ENCODE results near the gene NUP205.

Gene NUP205

DNA sequence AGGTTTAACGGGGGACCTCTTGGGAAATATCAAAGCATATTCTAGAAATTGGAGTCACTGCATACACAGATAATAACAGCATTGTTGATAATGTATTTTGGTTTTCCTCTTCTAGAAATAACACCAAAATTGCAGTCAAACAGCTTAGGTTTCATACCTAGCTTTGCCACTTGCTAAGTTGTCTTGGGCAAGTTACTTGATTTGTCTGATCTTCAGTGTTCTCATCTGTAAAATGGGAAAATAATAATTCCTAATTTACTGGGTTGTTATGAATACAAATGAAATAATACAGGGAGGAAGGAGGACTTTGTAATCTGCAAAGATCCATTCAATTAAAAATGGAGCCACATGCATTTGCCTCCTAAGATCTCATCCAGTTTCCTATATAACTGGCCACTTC lies 20.3 kb upstream of the NUP205 start:
- Histone ChIP-seq H3K27ac (no peak overlapping the region), H3K4me3 (no peak overlapping the region)

- Histone ChIP-seq H3K27ac (no peak overlapping the region), H3K4me3 (no peak overlapping the region)
Observed at GRCh38 chr7:135537905-135538304, 19.8 kb upstream of the NUP205 start.

DNA sequence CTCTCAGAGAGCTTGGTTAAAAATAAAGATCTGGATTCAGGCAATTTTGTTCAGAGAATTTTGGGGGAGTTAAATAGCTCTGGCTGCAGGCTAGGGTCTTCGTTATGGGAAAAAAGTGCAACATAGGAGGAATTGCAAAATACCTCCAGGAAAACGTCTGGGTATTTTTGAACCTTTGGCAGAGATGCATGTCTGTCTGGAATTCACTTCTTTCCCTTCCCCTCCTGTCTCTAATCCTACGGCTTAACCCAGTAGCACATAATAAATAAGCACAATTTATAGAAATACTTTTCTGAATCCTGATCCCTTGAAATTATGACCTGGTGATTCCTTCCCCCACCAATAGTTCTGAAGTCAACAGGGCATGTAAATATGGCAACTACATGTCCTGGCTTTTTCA lies 19.3 kb upstream of the NUP205 start:
- Histone ChIP-seq H3K4me3 (no peak overlapping the region), H3K27ac (no peak overlapping the region)

DNA sequence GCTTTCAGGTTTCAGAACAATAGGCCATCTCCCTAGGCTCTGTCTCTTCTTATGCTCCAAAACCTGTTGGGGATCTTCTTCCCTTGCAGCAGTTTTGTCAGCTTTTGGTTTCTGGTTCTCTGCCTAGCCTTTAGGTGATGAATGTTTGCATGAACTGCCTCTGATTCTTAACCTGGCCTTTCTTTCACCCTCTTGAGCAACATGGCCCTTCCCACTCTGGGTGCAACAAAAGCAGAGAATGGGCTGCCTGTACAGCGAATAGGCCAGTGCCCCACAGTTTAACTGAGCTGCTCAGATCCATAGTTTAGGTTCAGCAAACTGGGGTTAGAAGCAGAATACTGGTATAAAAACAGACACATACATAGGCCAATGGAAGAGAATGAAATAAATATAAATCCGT lies 18.1 kb upstream of the NUP205 start:
- Histone ChIP-seq H3K4me3 (no peak overlapping the region), H3K27ac (no peak overlapping the region)

DNA sequence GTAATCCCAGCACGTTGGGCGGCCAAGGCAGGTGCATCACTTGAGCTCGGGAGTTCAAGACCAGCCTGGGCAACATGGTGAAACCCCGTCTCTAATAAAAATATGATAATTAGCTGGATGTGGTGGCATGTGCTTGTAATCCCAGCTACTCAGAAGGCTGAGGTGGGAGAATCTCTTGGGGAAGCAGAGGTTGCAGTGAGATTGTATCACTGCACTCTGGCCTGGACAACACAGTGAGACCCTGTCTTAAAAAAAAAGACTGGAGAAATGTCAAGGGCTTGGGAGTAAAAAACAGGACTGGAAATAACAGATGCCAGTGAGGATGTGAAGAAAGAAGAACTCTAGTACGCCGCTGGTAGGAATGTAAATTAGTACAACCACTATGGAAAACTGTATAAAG lies 16.7 kb upstream of the NUP205 start:
- H3K27ac ChIP-seq: no peak overlapping the region
- no peak overlapping the region for H3K4me3 ChIP-seq

GRCh38 chr7:135550196-135550595 lies 7.5 kb upstream of the NUP205 start:
- no peak overlapping the region for H3K27ac ChIP-seq
- no peak overlapping the region for H3K4me3 ChIP-seq

DNA sequence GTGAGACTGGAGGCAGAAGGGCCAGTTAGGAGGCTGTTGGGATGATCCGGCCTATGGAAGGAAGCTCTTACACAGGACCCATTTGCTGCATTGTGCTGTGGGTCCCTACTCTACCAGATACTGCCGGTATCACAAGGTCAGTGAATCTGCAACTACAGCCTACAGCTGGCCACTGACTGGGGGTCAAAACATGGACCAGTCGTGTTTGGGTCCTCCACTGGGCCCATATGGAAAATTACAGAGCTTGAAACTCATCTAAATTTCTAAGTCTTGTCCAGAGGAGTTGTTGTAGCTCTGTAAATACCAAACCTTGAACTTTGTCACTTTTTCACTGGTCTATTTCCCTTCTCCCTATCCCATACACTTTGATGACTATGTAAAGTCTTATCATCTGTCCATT lies 5.6 kb upstream of the NUP205 start:
- H3K4me3 ChIP-seq: no peak overlapping the region

DNA sequence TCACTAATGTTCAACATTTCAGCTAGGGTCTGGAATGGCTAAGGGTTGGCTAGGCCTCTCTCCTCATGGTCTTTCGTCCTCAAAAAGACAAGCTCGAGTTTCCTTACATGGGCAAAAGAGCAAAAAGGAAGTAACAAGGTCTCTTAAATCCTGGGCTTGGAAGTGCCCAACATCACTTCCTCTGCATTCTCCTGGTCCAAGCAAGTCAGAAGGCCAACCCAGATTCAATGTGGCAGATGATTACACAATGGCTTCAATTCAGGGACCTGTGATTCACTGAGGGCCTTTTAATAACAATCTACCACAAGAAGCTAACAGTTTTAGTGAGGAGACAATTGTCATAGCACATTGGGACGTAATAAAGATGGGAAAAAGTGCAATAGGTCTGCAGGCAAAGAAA lies 4.4 kb upstream of the NUP205 start:
- H3K27ac ChIP-seq: no peak overlapping the region
- H3K4me3 ChIP-seq: no peak overlapping the region

More for the DNA sequence above, 5.6 kb upstream of the NUP205 start:
- no peak overlapping the region for H3K27ac ChIP-seq

GRCh38 chr7:135558337-135558767 lies 635 bp downstream of the NUP205 start:
- Histone ChIP-seq H3K4me3 (peak overlapping the region; percentile 49 to 87 (median 69)), H3K27ac (peak overlapping the region; percentile 63 to 98 (median 96))

DNA sequence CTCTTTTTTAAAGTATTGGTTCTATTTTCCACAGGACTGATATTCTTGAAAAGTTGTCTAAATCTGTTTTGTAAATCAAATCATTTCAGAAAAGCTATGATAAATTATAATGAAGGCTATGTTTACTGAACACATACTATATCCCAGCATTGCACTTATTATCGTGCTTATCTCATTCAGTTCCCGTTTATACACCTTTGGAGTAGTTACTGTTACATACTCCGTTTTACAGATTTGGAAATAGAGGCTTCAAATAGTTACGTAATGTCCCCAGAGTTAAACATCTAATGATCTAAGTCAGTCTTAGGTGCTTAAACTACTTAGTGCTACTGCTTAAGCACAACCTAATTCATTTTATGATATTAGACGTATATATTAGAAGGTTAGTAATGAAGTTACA lies 1.2 kb downstream of the NUP205 start:
- H3K4me3 ChIP-seq: peak overlapping the region; percentile 49 to 87 (median 69)
- peak overlapping the region in 15 of 21 experiments; percentile 89 to 98 (median 96) for H3K27ac ChIP-seq

DNA sequence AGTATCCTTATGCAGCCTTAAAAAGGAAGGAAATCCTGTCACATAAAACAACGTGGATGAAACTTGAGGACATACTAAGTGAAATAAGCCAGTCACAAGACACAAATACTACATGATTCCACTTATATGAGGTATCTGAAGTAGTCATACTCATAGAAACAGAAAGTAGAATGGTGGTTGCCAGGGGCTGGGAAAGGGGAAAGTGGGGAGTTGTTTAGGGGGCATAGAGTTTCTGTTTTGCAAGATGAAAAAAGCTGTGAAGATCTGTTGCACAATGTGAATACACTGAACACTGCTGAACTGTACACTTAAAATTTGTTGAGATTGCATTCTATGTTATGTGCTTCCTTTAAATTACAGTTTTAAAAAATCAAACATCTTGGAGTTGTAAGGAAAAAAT lies 2.9 kb downstream of the NUP205 start:
- no peak overlapping the region for H3K27ac ChIP-seq
- no peak overlapping the region for H3K4me3 ChIP-seq

GRCh38 chr7:135562720-135563119 lies 5.0 kb downstream of the NUP205 start:
- H3K27ac ChIP-seq: no peak overlapping the region
- no peak overlapping the region for H3K4me3 ChIP-seq

DNA sequence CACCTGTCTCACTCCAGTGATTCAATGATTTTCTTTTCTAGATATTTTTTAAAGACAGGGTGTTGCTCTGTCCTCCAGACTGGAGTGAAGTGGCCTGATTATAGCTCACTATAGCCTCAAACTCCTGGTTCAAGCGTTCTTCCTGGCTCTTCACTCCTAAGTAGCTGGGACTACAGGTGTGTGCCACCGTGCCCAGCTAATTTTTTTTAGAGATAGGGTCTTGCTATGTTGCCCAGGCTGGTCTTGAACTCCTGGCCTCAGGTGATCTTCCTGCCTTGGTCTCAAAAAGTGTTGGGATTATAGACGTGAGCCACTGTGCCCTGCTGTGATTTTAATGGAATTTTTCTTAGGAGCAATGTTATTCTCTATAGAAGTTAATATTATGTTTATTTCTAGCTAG lies 14.1 kb downstream of the NUP205 start:
- no peak overlapping the region for H3K27ac ChIP-seq
- no peak overlapping the region for H3K4me3 ChIP-seq

DNA sequence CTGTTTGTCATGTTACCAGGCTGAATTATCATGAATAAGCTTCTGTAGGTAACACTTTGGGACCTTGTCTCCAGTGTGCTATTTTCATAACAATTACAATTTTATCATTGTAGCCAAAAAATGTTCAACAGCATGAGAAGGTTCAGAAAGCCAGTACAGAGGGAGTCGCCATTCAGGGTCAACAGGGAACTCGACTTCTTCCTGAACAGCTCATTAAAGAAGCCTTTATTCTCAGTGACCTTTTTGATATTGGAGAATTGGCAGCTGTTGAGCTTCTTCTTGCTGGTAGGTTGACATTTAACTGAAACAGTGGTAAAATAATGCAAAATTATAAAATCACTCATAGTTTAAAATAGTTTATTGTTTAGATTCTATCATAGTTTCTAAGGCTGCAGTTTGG lies 15.8 kb downstream of the NUP205 start:
- H3K4me3 ChIP-seq: no peak overlapping the region
- H3K27ac ChIP-seq: no peak overlapping the region

DNA sequence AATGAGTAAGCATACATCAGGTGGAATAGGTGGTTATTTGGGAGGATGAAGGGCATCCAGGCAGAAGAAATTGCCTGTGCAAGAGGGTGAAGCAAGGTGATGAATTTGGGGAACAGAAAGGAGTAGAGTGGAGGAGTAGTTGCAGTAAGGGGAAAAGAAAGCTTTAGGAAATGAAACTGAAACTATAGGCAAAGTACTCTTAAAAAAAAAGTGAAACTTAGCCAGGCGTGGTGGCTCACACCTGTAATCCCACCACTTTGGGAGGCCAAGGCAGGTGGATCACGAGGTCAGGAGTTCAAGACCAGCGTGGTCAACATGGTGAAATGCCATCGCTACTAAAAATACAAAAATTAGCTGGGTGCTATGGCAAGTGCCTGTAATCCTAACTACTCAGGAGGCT lies 17.6 kb downstream of the NUP205 start:
- no peak overlapping the region for H3K27ac ChIP-seq

DNA sequence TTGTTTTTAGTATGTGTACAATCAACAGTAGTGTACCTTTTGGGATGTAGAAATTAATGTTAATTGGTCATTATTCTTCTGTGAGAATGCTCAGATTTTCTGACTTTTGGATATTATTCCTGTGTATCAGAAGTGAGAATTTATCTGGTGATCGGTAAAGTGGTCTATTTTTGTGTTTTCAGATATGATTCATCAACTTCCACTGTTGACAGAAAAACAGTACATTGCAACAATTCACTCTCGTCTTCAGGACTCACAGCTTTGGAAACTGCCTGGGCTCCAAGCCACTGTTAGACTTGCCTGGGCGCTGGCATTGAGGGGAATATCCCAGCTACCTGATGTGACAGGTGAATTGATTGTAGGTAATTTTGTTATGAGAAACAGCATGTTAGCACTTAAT lies 20.9 kb downstream of the NUP205 start:
- no peak overlapping the region for H3K4me3 ChIP-seq
- no peak overlapping the region for H3K27ac ChIP-seq

More for the DNA sequence above, 17.6 kb downstream of the NUP205 start:
- no peak overlapping the region for H3K4me3 ChIP-seq

DNA sequence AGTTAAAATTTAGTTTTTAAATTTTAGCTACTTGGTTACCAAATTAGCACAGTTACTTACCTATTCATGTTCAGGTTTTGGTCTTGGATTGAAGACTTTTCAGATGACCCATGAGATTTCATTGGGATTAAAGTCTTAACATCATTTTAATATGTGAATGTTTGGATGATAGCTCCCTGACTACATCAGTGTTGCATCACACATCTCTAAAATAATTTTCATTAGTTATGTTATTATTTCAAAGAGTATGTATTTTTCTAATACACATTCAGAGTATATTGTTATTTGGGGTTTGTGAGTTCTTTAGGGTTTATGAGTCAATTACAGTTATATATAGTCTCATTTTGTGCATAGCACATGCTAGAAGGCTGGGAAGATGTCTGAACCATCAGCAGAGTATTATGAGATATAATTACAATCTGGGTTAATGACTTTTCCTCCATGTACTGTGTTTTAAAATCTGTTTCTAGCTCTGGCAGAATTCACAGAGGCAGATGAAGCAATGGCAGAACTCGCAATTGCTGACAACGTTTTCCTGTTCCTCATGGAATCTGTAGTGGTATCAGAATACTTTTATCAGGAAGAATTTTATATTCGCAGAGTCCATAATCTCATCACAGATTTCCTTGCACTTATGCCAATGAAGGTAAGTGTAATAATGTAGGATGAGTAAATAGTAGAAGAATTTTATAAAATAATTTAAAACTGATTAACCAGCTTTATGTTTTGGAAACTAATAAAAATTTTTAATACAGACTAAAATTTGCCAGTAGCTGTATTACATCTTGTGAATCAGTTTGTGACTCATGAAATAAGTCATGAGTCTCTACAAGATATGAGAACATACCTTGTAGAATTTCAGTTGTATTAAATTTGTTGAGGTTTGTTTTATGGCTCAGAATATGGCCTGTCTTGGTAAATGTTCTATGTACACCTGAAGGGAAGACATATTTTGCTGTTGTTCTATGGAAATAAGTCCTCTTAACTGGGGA lies 26.9 kb downstream of the NUP205 start:
- Histone ChIP-seq H3K27ac (no peak overlapping the region), H3K4me3 (no peak overlapping the region)

DNA sequence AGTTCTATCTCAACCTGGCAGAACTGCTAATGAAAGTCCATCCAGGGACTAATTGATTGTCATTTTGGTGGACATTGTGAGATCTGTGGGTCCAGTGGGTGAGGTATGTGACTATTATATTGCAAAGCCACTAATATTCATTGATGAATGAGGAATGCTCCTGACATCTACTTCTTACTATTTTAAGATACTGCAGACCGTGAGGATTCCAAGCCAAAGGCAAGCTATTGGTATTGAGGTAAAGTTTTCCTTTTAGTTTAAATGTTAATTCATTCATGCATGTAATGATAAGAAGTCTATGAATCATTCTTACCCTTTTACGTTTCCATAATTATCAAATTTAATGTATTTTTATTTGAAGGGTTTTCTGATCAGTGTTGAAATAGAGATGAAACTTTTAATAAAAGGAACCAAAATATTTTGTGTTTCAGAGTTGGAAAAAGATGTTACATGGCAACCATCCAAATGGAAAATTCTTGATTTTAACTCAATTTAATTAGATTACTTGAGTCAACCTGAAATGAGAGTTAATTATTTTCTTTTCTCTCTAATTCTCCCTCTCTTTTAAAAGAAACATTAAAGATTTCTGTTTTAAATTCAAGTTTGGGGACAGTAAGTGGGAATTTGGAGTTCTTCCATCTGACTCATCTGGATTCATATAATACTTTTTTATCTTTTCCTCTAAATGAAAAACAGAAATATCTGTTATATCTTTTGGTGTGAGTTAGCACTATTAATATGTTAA lies 39.6 kb downstream of the NUP205 start:
- Histone ChIP-seq H3K4me3 (no peak overlapping the region), H3K27ac (no peak overlapping the region)

- no peak overlapping the region for H3K4me3 ChIP-seq
- no peak overlapping the region for H3K27ac ChIP-seq
Observed at GRCh38 chr7:135597926-135598305, 40.2 kb downstream of the NUP205 start.

DNA sequence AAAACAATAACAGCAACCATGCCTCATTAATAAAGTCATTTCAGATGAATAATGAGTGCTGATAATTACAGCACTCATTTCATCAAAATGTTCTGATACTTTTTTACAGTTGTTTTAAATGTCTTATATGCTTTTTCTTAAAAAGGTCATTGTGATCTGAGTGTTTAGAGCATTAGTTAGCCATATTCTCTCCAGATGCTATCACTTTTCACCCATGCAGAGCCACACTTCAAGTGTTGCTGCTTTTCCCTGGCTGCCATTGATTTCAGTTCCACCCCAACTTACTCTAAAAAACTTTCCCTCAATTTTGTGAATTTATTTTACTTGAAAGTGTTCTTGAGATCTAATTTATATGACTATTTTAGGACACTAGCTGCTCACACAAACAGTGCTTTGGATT lies 41.8 kb downstream of the NUP205 start:
- Histone ChIP-seq H3K27ac (no peak overlapping the region), H3K4me3 (no peak overlapping the region)

DNA sequence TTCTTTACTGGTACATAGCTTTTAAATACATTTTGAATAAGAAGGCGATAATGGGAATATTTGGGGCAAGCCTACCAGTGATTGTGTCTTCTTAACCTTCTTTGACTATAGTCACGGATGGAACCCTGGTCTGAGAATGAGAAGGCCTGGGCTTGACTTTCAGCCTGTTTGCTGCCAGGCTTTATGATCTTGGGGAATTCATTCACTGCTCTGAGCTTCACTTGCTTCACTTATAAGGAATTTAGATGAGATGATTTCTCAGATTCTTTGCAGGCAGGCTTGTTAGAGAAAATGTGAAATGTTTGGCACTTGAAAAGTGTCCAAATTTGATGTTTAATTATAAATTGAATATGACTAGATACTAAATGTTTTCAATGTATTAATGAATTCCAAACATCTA lies 42.5 kb downstream of the NUP205 start:
- Histone ChIP-seq H3K27ac (no peak overlapping the region), H3K4me3 (no peak overlapping the region)
